ENCODE measurements around the gene CYP20A1. TPM values are rescaled to one million over a fixed set of nuclear protein-coding genes. Genes with fewer than 3 reads are reported as not detected.

CYP20A1 gene
- total and polyA plus RNA-seq, 8 donors: 21.2 to 31.0 (median 23.2) TPM

DNA sequence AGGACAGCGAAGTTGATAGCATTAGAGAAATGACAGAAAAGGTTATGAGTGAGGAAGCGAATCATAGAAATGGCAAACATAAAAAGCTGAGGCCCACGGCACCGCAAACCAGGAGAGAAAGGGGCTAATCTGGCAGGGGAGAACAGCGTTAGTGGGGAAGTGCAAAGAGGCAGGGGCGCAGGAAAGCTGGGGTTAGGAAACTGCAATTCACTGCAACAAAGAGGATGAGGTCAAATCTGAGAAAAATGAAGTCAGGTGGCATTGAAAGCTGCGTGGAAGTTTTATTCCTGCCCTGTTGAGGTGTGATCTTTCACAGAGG, 88.7 kb downstream of the CYP20A1 start:
- TF ChIP-seq, protein P1, sequence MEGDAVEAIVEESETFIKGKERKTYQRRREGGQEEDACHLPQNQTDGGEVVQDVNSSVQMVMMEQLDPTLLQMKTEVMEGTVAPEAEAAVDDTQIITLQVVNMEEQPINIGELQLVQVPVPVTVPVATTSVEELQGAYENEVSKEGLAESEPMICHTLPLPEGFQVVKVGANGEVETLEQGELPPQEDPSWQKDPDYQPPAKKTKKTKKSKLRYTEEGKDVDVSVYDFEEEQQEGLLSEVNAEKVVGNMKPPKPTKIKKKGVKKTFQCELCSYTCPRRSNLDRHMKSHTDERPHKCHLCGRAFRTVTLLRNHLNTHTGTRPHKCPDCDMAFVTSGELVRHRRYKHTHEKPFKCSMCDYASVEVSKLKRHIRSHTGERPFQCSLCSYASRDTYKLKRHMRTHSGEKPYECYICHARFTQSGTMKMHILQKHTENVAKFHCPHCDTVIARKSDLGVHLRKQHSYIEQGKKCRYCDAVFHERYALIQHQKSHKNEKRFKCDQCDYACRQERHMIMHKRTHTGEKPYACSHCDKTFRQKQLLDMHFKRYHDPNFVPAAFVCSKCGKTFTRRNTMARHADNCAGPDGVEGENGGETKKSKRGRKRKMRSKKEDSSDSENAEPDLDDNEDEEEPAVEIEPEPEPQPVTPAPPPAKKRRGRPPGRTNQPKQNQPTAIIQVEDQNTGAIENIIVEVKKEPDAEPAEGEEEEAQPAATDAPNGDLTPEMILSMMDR (IDR thresholded peaks at IDR 0.05): no peak
- Histone ChIP-seq H3K27me3 (peaks cover 0 to 16% of the 10 kb centered on the region in 2 donors), H3K36me3 (no peaks in the 10 kb centered on the region), H3K4me1 (peaks cover 10 to 27% of the 10 kb centered on the region in 2 donors), H3K9me3 (no peaks in the 10 kb centered on the region), H3K27ac (peak overlapping the region; percentile 75 to 82), H3K4me3 (peak overlapping the region; percentile 85 to 99)
- no peak for DNase-seq
- peak; percentile 18 for ATAC-seq
- intact Hi-C loops (cut with DNase I): no loop called here

DNA sequence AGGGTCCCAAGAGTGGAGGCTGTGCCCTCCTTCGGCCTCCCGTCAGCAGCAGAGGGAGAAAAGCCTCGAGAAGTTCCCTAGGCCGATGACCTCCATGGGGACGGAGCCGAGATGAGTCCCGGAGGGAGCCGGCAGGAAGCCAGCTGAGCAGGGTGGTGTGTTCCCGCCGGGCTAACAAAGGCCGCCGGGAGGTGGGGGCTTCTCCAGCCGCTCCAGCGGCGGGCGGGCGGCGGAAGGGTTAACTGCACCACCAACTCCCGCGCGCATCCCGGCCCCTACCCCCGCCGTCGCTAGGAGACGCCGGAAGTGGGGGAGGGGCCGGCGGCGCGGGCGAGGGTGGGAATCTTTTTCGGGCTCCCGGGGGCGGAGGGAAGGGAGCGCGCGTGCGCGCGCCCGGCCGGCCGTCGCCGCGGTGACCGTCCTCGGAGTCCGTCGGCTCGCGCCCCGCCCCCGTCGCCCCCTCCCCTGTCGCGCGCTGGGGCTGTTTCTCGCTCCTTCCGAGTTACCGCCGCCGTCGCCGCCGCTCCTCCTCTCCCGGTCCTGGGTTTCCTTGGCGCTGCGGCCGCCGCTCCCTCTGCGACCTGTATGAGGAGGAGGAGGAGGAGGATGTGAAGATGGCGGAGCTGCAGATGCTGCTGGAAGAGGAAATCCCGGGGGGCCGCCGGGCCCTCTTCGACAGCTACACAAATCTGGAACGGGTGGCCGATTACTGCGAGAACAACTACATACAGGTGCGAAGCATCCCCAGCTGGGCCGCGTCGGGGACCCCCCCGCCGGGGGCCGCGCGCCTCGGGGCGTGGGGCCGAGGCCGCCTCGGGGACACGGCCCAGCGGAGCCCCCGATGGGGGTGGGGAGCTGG, 89.3 kb downstream of the CYP20A1 start, which contains the start of gene ABI2:
Gene ABI2 (plus strand): TSS at position 494 of the 859 bp plus-strand sequence. CDS start 121 bp downstream, at position 615.
- peaks cover 0 to 16% of the 10 kb centered on the region in 2 donors for H3K27me3 ChIP-seq
- DNase-seq (peak; percentile 85 to 95 (median 92)), ATAC-seq (peak; percentile 94)
- H3K4me1 ChIP-seq: peaks cover 10 to 27% of the 10 kb centered on the region in 2 donors
- H3K36me3 ChIP-seq: no peaks in the 10 kb centered on the region
- peak within 1 kb of the TSS; percentile 85 to 99 for H3K4me3 ChIP-seq
- TF ChIP-seq, protein P1 (IDR thresholded peaks at IDR 0.05): no peak
- H3K9me3 ChIP-seq: no peaks in the 10 kb centered on the region
- intact Hi-C loops (cut with DNase I): no loop called here
- peak within 1 kb of the TSS; percentile 75 to 82 for H3K27ac ChIP-seq

- intact Hi-C loops (cut with DNase I): no loop called here
- ATAC-seq: peak; percentile 71
- peak; percentile 38 to 84 (median 50) for DNase-seq
- TF ChIP-seq, protein P1 (IDR thresholded peaks at IDR 0.05): no peak
- Histone ChIP-seq H3K27ac (peak overlapping the region; percentile 75 to 82), H3K36me3 (no peaks in the 10 kb centered on the region), H3K27me3 (peaks cover 0 to 16% of the 10 kb centered on the region in 2 donors), H3K4me3 (peak overlapping the region; percentile 85 to 99), H3K4me1 (peaks cover 10 to 27% of the 10 kb centered on the region in 2 donors), H3K9me3 (no peaks in the 10 kb centered on the region)
Measured at GRCh38 chr2:203328760-203329540, 90.1 kb downstream of the CYP20A1 start.

DNA sequence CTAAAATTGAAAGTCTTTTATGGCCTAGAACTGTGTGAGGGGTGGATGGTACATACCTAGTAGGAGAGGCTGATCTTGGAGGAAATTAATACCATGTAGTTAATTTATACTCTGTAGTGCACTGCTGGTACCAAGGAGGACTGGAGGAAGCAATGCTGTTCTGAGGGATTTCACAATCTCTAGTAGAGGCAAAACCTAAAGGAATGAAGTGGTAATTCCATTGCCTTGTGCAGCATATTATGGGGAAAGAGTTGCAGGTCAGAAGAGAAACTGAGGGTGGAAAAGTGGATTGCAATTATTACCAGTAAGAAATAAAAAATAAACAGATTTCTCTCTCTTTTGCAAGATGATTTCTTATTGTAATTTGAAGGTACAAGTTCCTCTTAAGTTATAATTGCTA, 91.6 kb downstream of the CYP20A1 start:
- intact Hi-C loops (cut with DNase I): no loop called here
- H3K27me3 ChIP-seq: peaks cover 0 to 16% of the 10 kb centered on the region in 2 donors
- no peak for DNase-seq
- peaks cover 10 to 27% of the 10 kb centered on the region in 2 donors for H3K4me1 ChIP-seq
- no peak overlapping the region for H3K4me3 ChIP-seq
- no peak overlapping the region for H3K27ac ChIP-seq
- TF ChIP-seq, protein P1 (IDR thresholded peaks at IDR 0.05): no peak
- no peaks in the 10 kb centered on the region for H3K36me3 ChIP-seq
- ATAC-seq: peak; percentile 12
- no peaks in the 10 kb centered on the region for H3K9me3 ChIP-seq

- no peak for DNase-seq
- intact Hi-C loops (cut with DNase I): no loop called here
- Histone ChIP-seq H3K27me3 (no peaks in the 10 kb centered on the region), H3K27ac (no peak overlapping the region), H3K9me3 (no peaks in the 10 kb centered on the region), H3K4me3 (no peak overlapping the region), H3K36me3 (no peaks in the 10 kb centered on the region), H3K4me1 (peaks cover 0 to 9% of the 10 kb centered on the region in 2 donors)
- TF ChIP-seq, protein P1 (IDR thresholded peaks at IDR 0.05): no peak
- no peak for ATAC-seq
Measured at GRCh38 chr2:203338322-203338721, 99.5 kb downstream of the CYP20A1 start.
